GM21529 (cell line): ENCODE measurements around the gene TOMM20.
"Not testable (repeated sequence)": the region's sequence is repeated elsewhere in the genome, so short reads cannot be mapped to it uniquely, and the experiment has no call there.

Experiments used
- ATAC-seq: cut with Tn5 transposase; IDR thresholded peaks from one replicate; pipeline ENCODE4 v1.9.1; 2021; ENCODE audit not compliant: unreplicated experiment

The TOMM20 gene

GRCh38 chr1:235080297-235080657 is 48.4 kb downstream of the TOMM20 start:
- not testable (repeated sequence) for ATAC-seq

GRCh38 chr1:235079443-235080296 is 49.0 kb downstream of the TOMM20 start:
- no peak for ATAC-seq

GRCh38 chr1:235078480-235079381 is 49.9 kb downstream of the TOMM20 start:
- ATAC-seq = no peak

GRCh38 chr1:235077571-235078479 is 50.8 kb downstream of the TOMM20 start:
- peak; percentile 33 for ATAC-seq

- no peak for ATAC-seq
Measured at GRCh38 chr1:235077163-235077540, 51.5 kb downstream of the TOMM20 start.

- ATAC-seq = no peak
Measured at GRCh38 chr1:235076504-235077162, 52.0 kb downstream of the TOMM20 start.

GRCh38 chr1:235075777-235076308 is 52.8 kb downstream of the TOMM20 start:
- ATAC-seq = no peak

GRCh38 chr1:235075048-235075776 is 53.4 kb downstream of the TOMM20 start:
- ATAC-seq = peak; percentile 58

GRCh38 chr1:235074523-235075047 is 54.1 kb downstream of the TOMM20 start:
- ATAC-seq = peak; percentile 41

- no peak for ATAC-seq
Measured at GRCh38 chr1:235073968-235074522, 54.6 kb downstream of the TOMM20 start.

- ATAC-seq = no peak
Measured at GRCh38 chr1:235073331-235073967, 55.2 kb downstream of the TOMM20 start.

- not testable (repeated sequence) for ATAC-seq
Measured at GRCh38 chr1:235072577-235072976, 56.1 kb downstream of the TOMM20 start.

GRCh38 chr1:235072096-235072495 is 56.5 kb downstream of the TOMM20 start:
- ATAC-seq = no peak

- ATAC-seq = no peak
Measured at GRCh38 chr1:235070819-235071218, 57.8 kb downstream of the TOMM20 start.

- ATAC-seq = no peak
Measured at GRCh38 chr1:235069577-235070563, 58.8 kb downstream of the TOMM20 start.

- no peak for ATAC-seq
Measured at GRCh38 chr1:235069176-235069575, 59.5 kb downstream of the TOMM20 start.
